ENCODE results near the gene PCSK7. TPM values are rescaled to one million over a fixed set of nuclear protein-coding genes. Genes with fewer than 3 reads are reported as not detected.

The PCSK7 gene
- total RNA-seq, 1 donor from 2014 or later: 63.8 TPM

DNA sequence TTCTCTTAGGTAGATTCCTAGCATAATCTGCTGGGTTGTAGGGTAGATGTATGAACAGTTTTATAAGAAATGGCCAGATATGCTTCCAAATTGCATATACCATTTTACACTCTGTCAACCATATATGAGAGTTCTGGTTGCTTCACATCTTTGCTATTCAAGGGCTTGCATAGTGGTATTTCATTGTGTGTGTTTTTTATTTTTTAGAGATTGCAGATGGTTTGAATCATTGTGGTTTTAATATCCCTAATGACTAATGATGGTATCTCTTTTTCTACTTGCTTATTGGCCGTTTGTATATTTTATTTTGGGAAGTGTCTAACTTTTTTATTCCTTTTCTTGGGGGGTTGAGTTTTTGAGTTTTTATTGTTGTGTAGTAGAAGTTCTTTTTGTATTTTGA is 27.5 kb upstream of the PCSK7 start:
- H3K27me3 ChIP-seq: no peaks in the 10 kb centered on the region
- DNase-seq (ENCODE audit: extremely low spot score in 2 of 2): no peak
- H3K9me3 ChIP-seq: no peaks in the 10 kb centered on the region
- no peaks in the 10 kb centered on the region for H3K36me3 ChIP-seq
- intact Hi-C loops (cut with DNase I): no loop called here
- no peak overlapping the region for H3K4me3 ChIP-seq
- H3K27ac ChIP-seq: no peak overlapping the region
- TF ChIP-seq POLR2A (IDR thresholded peaks at IDR 0.05): no peak
- TF ChIP-seq, protein P1, sequence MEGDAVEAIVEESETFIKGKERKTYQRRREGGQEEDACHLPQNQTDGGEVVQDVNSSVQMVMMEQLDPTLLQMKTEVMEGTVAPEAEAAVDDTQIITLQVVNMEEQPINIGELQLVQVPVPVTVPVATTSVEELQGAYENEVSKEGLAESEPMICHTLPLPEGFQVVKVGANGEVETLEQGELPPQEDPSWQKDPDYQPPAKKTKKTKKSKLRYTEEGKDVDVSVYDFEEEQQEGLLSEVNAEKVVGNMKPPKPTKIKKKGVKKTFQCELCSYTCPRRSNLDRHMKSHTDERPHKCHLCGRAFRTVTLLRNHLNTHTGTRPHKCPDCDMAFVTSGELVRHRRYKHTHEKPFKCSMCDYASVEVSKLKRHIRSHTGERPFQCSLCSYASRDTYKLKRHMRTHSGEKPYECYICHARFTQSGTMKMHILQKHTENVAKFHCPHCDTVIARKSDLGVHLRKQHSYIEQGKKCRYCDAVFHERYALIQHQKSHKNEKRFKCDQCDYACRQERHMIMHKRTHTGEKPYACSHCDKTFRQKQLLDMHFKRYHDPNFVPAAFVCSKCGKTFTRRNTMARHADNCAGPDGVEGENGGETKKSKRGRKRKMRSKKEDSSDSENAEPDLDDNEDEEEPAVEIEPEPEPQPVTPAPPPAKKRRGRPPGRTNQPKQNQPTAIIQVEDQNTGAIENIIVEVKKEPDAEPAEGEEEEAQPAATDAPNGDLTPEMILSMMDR (IDR thresholded peaks at IDR 0.05): no peak
- no peak for TF ChIP-seq POLR2AphosphoS5 (IDR thresholded peaks at IDR 0.05; ENCODE audit: insufficient read depth in 1 of 2, low read depth in 1 of 2)
- H3K4me1 ChIP-seq: no peaks in the 10 kb centered on the region

DNA sequence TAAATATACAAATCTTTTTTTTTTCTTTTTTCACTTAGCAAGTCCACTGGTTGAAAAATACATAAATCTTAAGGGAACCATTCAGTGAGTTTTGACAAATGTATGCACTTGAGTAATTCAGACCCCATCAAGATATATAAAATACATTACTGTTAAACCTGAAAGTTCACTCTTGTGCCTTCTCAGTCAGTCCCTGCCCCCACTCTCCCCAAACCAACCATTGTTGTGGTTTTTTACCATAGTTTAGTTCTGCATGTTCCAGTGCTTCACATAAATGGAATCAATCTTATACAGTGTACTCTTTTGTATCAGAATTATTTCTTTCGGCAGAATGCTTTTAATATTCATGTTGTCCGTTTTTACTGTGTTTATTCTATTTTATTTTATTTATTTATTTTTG is 26.7 kb upstream of the PCSK7 start:
- no peak for DNase-seq (ENCODE audit: extremely low spot score in 2 of 2)
- Histone ChIP-seq H3K4me3 (no peak overlapping the region), H3K27ac (no peak overlapping the region), H3K9me3 (no peaks in the 10 kb centered on the region), H3K36me3 (peaks cover 0 to 7% of the 10 kb centered on the region in 2 donors), H3K4me1 (no peaks in the 10 kb centered on the region), H3K27me3 (no peaks in the 10 kb centered on the region)
- TF ChIP-seq POLR2AphosphoS5 (IDR thresholded peaks at IDR 0.05; ENCODE audit: insufficient read depth in 1 of 2, low read depth in 1 of 2) (no peak), POLR2A (IDR thresholded peaks at IDR 0.05) (no peak)
- TF ChIP-seq, protein P1 (IDR thresholded peaks at IDR 0.05): no peak
- intact Hi-C loops (cut with DNase I): no loop called here

DNA sequence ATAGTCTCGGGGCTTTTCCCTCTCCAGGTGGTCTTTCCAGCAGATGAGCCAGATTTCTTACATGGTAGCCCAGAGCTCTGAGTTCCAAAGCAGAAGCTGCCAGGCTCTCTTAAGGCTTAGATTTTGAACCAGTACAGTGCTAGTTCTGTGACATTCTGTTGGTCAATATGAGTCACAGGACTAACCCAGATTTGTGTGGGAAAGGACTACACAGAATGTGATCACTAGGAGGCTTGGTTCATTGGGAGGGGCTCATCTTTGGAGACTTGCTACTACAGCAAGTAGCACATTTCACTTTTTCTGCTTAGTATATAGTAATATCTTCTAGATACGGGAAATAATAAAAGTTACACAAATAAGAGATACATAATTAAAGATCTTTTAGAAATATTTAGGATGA is 24.7 kb upstream of the PCSK7 start:
- Histone ChIP-seq H3K27me3 (no peaks in the 10 kb centered on the region), H3K9me3 (no peaks in the 10 kb centered on the region), H3K4me1 (no peaks in the 10 kb centered on the region), H3K27ac (no peak overlapping the region), H3K4me3 (no peak overlapping the region), H3K36me3 (peaks cover 0 to 8% of the 10 kb centered on the region in 2 donors)
- TF ChIP-seq, protein P1 (IDR thresholded peaks at IDR 0.05): no peak
- no peak for TF ChIP-seq POLR2AphosphoS5 (IDR thresholded peaks at IDR 0.05; ENCODE audit: insufficient read depth in 1 of 2, low read depth in 1 of 2)
- no peak for TF ChIP-seq POLR2A (IDR thresholded peaks at IDR 0.05)
- no peak for DNase-seq (ENCODE audit: extremely low spot score in 2 of 2)
- intact Hi-C loops (cut with DNase I): no loop called here

DNA sequence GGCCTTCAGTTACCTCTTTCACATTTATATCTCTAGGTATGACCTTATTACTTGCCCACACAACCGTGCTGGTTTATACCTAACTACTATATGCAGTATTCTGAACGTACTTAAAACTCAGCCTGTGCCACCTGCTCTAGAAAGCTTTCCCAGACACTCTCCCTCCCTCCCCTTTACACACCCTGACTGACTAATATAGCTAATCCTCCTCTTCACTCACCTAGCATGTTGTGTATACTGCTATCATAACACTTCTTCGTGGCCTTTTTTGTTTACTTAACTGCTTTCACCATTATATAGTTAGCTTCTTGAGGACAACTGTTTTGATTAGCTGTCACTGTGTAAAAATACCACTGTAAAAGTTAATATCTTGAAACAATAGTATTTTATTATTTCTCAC is 24.1 kb upstream of the PCSK7 start:
- Histone ChIP-seq H3K9me3 (no peaks in the 10 kb centered on the region), H3K4me1 (no peaks in the 10 kb centered on the region), H3K27me3 (no peaks in the 10 kb centered on the region), H3K36me3 (peaks cover 0 to 8% of the 10 kb centered on the region in 2 donors), H3K27ac (no peak overlapping the region), H3K4me3 (no peak overlapping the region)
- intact Hi-C loops (cut with DNase I): no loop called here
- DNase-seq (ENCODE audit: extremely low spot score in 2 of 2): no peak
- TF ChIP-seq POLR2A (IDR thresholded peaks at IDR 0.05): no peak
- TF ChIP-seq, protein P1 (IDR thresholded peaks at IDR 0.05): no peak
- TF ChIP-seq POLR2AphosphoS5 (IDR thresholded peaks at IDR 0.05; ENCODE audit: insufficient read depth in 1 of 2, low read depth in 1 of 2): no peak

DNA sequence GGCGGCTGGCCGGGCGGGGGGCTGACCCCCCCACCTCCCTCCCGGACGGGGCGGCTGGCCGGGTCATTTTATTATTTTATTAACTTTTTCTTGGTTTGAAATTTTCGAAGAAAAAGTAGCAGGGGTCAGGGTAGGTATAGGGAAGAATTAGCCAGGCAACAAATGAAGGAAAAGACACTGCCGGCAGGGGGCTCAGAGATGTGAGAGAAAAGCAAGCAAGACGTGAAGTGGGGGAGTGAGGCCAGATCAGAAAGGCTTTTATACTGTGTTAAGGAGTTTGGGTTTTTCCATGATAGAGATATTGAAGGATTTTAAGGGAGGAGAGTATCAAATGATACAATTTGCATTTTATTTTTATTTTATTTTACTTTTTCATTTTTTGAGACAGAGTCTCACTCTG is 19.6 kb upstream of the PCSK7 start:
- no peak overlapping the region for H3K27ac ChIP-seq
- TF ChIP-seq POLR2A (IDR thresholded peaks at IDR 0.05) (no peak), POLR2AphosphoS5 (IDR thresholded peaks at IDR 0.05; ENCODE audit: insufficient read depth in 1 of 2, low read depth in 1 of 2) (no peak)
- TF ChIP-seq, protein P1 (IDR thresholded peaks at IDR 0.05): no peak
- intact Hi-C loops (cut with DNase I): no loop called here
- H3K27me3 ChIP-seq: no peaks in the 10 kb centered on the region
- no peaks in the 10 kb centered on the region for H3K9me3 ChIP-seq
- no peak for DNase-seq (ENCODE audit: extremely low spot score in 2 of 2)
- H3K36me3 ChIP-seq: peaks cover 0 to 29% of the 10 kb centered on the region in 2 donors
- no peaks in the 10 kb centered on the region for H3K4me1 ChIP-seq
- no peak overlapping the region for H3K4me3 ChIP-seq
